Stimulated activated CD8-positive, alpha-beta memory T cell treated with anti-CD3 and anti-CD28 coated beads, Interleukin-2, amount 100 ng/mL, for 48 hours (primary cell): ENCODE results near the gene S100PBP.

ENCODE experiments used
- DNase-seq, 2 donors: peaks; one replicate each; pipeline ENCODE4 v3.0.0-alpha.2; 2020; ENCODE audit warnings: low read depth in 2 of 2

S100PBP gene

GRCh38 chr1:32886828-32887414 is 69.5 kb downstream of the S100PBP start:
- DNase-seq, result no peak

GRCh38 chr1:32887623-32888022 is 70.2 kb downstream of the S100PBP start:
- DNase-seq, result no peak

- no peak for DNase-seq
Measured at GRCh38 chr1:32888134-32888533, 70.7 kb downstream of the S100PBP start.

- no peak for DNase-seq
Measured at GRCh38 chr1:32888677-32889420, 71.4 kb downstream of the S100PBP start.

GRCh38 chr1:32889731-32890278 is 72.4 kb downstream of the S100PBP start:
- no peak for DNase-seq

- no peak for DNase-seq
Measured at GRCh38 chr1:32890516-32891240, 73.2 kb downstream of the S100PBP start.

- DNase-seq, result no peak
Measured at GRCh38 chr1:32891241-32891570, 73.8 kb downstream of the S100PBP start.

GRCh38 chr1:32891630-32892029 is 74.2 kb downstream of the S100PBP start:
- DNase-seq, result no peak

- peak; percentile 38 to 45 for DNase-seq
Measured at GRCh38 chr1:32892368-32893197, 75.1 kb downstream of the S100PBP start.

GRCh38 chr1:32893198-32894018 is 76.0 kb downstream of the S100PBP start:
- DNase-seq, result no peak

- no peak for DNase-seq
Measured at GRCh38 chr1:32894019-32894600, 76.7 kb downstream of the S100PBP start.

- DNase-seq, result no peak
Measured at GRCh38 chr1:32894681-32895080, 77.2 kb downstream of the S100PBP start.

GRCh38 chr1:32895325-32896215 is 78.1 kb downstream of the S100PBP start:
- DNase-seq, result no peak

GRCh38 chr1:32896451-32896850 is 79.0 kb downstream of the S100PBP start:
- no peak for DNase-seq

GRCh38 chr1:32897082-32898049 is 79.9 kb downstream of the S100PBP start:
- DNase-seq, result no peak

GRCh38 chr1:32898056-32898455 is 80.6 kb downstream of the S100PBP start:
- DNase-seq, result no peak

- no peak for DNase-seq
Measured at GRCh38 chr1:32898958-32899357, 81.5 kb downstream of the S100PBP start.

- no peak for DNase-seq
Measured at GRCh38 chr1:32899586-32900296, 82.3 kb downstream of the S100PBP start.
